CD4-positive, alpha-beta T cell treated with Interleukin-1 beta for 1 hour (primary cell): Measurements from ENCODE around the gene PPP1R1C.

ENCODE experiments used
- DNase-seq, 2 donors: peaks; one replicate each; pipeline ENCODE4 v3.0.0-alpha.2; 2020 to 2022

The PPP1R1C gene

DNA sequence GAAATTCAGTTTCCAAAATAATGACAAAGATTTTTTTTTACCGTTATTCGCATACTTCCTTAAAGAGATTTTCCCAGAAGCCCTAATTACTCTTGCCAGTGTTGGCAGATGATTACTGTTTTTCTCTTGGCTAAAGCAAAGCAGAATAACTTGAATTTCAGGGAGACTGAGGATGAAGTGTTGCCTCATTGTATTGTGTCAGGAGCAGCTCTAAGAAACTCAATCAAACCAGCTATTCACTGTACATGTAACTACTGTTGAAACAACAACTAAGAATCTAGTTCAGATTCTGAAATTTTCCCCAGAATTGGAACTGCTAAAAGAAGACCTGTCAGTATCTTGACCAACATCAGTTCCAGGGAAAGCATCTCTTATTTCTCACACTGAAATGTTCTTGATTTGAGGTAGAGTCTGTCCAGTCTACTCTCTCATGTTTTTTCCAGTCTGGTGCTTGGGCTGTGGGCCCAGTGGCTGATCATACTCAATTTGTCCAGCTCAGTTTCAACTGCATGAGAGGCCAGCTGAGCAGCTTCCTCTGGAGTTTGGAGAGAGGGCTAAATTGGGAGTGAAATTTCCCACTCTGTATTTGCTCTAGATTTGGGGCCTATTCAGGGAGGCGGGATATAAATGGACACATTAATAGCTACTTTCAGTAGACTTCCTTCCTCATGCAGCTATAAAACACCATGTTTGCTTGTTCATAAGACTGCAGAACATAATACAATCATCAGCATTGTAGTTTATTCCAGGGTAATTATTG, 78.5 kb downstream of the PPP1R1C start:
- no peak for DNase-seq

DNA sequence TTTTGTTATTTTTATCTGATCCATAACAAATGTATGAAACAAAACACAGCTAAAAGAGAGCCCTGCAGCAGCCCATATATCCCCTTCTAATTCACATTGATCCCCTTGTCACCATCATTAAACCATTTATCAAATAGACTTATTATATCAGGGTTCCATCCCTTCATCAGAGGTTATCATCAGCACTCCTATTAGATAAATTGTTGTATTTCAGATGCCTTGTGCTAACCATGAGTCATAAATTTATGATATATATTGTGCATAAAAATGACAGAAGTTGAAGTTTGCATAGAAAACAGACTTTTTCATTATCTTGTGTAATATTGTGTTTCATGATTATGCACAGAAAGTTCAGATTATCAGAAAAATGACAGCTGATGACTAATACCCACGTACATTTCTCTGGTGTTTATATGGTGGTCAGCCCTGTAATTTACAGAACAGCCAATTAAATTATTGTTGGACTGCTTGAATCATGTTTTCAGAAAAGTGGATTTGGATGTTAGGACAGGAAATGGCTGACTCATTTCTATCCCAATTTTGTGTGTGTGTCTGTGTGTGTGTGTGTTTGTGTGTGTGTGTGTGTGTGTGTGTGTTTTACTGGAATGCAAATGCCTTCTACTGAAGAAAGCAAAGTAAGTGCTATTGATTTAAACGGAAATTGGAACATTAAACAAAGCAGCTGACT, 80.9 kb downstream of the PPP1R1C start:
- no peak for DNase-seq

- DNase-seq: no peak
These were observed 81.7 kb downstream of the PPP1R1C start for GRCh38 chr2:182067393-182067792.

DNA sequence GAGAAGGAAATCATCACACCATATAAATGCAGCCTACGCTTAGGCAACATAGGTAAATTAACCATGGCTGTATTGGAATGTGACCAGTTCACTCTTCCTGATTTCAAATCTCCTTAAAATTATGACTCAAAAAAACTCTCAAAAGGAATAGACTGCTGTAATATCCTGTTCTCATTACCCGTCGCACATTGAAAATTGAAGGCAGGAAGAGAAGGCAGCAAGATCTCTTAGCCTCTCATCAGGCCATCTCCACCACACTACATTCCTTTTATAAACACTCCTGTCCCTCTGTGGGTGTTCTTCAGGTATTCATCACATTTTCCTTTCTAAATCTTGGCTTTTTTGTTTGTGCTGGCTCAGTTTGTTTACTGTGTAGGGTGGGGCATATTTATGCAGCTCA, 83.2 kb downstream of the PPP1R1C start:
- no peak for DNase-seq

DNA sequence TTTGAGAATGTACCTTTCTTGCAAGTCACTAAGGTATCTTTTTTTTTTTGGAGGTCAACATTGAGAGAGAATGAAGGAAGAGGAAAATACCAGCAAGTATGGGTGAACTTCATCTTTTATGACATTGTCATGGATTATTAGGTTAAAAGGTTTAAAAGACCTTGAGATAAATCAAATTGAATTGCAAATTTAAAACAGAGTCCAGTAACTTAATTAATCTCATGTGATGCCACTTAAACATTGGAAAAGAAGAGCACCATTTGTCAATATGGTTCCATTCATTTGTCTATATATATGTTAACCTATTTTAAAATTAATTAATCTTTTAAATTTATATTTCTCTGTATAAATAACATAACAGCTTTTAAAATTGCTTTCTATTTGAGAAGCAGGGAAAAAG, 83.8 kb downstream of the PPP1R1C start:
- no peak for DNase-seq

- no peak for DNase-seq
These were observed 84.3 kb downstream of the PPP1R1C start for GRCh38 chr2:182069908-182070307.

DNA sequence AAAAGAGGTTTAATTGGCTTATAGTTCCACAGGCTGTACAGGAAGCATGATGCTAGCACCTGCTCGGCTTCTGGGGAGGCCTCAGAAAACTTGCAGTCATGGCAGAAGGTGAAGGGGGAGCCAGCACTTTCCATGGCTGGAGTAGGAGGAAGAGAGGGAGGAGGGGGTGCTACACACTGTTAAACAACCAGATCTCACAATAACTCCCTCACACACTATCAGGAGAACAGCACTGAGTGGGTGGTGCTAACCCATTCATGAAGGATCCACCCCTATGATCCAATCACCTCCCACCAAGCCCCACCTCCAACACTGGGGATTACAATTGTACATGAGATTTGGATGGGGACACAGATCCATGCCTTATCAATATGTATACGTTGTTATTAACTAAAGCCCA, 85.1 kb downstream of the PPP1R1C start:
- DNase-seq: no peak

- no peak for DNase-seq
These were observed 87.2 kb downstream of the PPP1R1C start for GRCh38 chr2:182072861-182073260.

- no peak for DNase-seq
These were observed 88.0 kb downstream of the PPP1R1C start for GRCh38 chr2:182073613-182074012.

DNA sequence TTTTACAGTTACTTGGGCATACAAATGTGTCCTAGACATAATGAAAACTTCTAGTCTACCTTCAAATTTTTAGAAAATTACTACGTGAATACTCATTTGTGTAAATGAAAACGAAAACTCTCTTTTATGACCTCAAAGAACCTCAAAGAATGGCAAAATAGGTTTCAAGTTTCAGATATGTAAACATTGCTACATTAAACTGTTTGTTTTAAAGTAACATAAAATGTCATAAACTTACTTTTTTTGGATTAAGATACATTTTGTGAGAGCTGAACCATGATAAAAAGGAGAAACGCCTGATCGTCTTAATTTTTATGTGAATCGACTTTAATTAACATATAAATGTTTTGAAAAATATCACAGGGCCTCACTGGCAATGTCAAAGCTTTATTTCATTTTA, 91.4 kb downstream of the PPP1R1C start:
- no peak for DNase-seq

GRCh38 chr2:182077448-182078142, 91.9 kb downstream of the PPP1R1C start:
- DNase-seq: peak in 1 of 2 donors; percentile 17

DNA sequence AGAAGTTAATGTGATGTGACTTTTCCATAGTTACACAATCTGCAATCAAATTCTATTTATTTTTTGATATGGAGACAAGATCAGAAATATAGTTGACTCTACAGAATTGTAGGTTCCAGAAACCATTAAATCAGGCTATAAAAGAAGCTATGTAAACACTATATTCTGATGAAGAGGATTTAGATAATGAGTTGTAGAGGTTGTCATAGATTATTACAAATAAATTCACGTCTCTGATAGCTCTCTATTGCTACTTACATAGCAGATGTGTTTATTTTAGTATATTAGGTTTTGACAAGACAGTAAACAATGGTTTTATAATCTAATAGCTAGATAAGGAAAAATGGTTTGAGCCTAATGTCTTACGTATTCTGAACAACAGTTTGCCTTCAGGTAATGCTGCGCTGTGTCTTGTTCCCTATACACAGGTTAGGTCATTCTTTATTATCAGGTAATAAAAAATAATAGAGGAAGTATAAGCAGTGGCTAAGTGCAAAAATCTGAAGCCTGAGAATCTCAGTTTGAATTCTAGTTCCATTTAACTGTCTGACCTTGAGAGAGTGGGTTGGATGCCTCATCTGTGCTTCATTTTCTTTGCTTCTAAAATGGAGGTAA, 93.4 kb downstream of the PPP1R1C start:
- DNase-seq: no peak

DNA sequence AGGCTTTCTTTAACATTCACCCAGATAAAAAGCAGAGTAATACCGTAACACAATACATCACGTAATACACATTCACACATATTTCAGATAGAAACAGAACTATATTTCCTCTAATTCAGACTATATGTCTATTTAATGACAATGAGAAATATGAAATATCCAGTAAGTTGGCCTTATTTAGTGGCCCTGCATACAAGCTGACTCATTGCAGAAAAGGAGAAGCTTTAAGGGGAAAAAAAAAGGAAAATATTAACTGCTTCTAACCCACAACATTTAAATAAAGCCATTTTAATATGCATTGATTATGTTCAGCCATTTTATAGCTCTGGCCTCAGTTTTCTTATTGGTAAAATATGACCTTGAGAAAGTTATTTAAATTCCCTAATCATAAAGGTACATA, 94.8 kb downstream of the PPP1R1C start:
- no peak for DNase-seq

DNA sequence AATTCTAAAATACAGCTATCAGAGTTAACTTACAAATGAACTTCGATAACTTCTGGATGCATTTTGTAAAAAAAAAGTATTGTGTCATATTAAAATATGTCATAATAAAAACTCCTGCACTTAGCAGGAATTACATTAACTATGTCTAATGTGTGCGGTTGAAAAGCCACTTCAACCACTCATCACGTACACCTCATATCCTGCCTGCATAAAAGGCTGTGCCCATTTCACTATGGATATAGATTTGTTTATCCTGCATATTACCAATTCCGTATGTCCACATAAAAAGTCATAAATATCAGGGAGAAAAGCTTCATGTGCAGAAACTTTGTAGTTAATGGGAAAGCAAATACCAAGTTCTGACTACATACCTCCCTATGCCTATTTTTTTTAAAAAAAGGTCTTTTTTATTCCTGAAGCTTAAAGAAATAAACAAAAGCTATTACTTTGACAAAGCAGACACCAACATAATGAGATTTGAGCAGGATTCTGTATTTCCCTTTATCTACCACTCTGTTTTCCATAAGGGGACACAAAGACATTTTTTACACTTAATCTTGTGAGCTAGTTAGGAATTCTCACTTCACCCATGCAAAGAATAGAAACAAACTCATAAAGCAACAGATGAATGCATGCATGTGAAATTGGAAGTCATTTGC, 96.1 kb downstream of the PPP1R1C start:
- DNase-seq: no peak

- DNase-seq: no peak
These were observed 103.1 kb downstream of the PPP1R1C start for GRCh38 chr2:182088681-182089320.

- no peak for DNase-seq
These were observed 104.8 kb downstream of the PPP1R1C start for GRCh38 chr2:182090486-182090885.

GRCh38 chr2:182097571-182098164, 112.0 kb downstream of the PPP1R1C start:
- no peak for DNase-seq

DNA sequence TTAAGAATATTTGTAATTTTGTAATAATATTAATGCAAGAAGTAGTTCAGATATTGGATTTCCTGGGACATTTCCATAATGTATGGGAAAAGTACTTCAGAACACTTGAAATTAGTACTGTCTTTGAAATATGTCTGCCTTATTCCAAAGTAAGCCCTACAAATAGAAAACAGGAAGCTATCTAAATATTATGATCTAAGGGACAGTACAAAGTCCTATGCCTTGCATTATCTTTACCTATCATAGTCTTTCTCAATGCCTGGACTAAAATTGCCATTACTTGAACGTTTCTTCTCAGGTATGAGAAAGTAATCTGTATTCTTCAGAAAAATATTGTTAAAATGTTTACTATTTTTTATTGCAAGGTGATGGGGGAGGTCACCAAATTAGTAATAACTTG, 113.0 kb downstream of the PPP1R1C start:
- DNase-seq: no peak

DNA sequence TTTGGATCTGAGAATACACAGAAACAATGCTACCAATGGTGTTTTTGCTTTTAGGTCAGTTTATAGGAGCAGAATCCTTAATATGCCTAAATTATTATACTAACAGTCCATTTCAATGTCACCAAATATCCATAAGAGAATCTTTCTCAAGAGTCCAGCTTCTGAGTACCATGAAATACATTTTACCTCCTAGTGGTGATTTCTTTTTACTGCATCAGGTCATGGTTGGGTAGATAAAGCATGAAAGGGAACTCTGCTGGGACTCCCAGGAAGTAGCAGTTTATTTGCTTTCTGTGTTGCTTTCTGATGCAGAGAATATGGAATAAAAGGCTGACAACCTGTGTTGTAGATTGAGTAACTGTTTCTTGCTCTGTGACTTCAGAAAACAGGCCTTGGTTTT, 115.6 kb downstream of the PPP1R1C start:
- no peak for DNase-seq

- no peak for DNase-seq
These were observed 117.9 kb downstream of the PPP1R1C start for GRCh38 chr2:182103526-182103925.

DNA sequence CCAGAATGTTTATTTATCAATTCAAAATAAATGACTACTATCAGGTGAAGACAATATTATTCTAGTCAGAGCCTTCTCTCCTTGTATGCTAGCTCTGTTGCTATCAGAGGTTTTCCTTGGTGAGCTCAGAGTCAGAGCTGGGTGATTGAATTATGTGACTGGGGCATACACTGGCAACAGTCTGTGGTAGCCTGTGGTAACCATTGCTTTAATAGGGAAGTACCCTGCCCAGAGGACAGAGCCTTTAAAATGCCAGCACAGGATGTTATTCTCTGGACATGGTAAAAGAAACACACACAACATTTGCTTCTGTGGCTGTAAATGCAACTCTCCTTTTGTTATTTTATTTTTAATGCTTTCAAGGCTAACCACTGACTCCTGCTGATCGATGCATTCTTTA, 124.7 kb downstream of the PPP1R1C start:
- DNase-seq: no peak

DNA sequence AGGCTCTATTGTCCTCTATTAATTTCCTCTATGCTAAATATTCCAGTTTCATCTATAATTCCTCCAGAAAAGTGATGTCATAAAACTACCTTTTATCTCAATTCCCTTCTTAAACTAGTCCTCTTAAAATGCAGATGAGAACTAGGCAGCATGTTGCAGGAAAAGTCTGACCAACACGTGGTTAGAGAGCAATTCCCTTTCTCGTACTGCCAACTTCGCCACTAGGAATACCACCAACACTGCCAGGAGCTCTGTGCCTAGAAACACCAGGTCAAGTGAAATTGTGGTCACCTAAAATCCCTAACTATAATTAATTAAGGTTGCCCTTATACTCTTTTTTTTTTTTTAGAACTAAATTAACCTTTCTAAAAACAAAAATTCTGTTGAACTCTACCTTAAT, 127.7 kb downstream of the PPP1R1C start:
- DNase-seq: no peak
